Omental fat pad (tissue), 4 donors: Measurements from ENCODE around the gene SCN4B. TPM values are rescaled to one million over a fixed set of nuclear protein-coding genes. Genes with fewer than 3 reads are reported as not detected.

ENCODE experiments used
- ATAC-seq: fragments of 150-250 bp; one replicate; pipeline ENCODE4 v1.9.1; 2016; ENCODE audit warnings: mild to moderate bottlenecking, moderate library complexity; ENCODE audit not compliant: low FRiP score
- DNase-seq: peaks from one replicate; pipeline ENCODE4 v3.0.0-alpha.2; 2019; ENCODE audit warnings: low spot score
- CTCF ChIP-seq, 3 donors: fragments of 450-650 bp; IDR thresholded peaks; one replicate each; pipeline ENCODE4 v1.5.1; 2016 to 2017; ENCODE audit warnings: antibody characterized with exemption in 3 of 3, mild to moderate bottlenecking in 3 of 3, moderate library complexity in 2 of 3
- total RNA-seq, 4 donors: library from RNA; depleted of rRNA; stranded (reverse); fragments of >200 nt; gene quantifications; one replicate each; pipeline ENCODE4 v1.1.0, GENCODE V29; 2016

Gene SCN4B
- total RNA-seq, 4 donors from 2014 or later: 1.1 to 10.2 (median 2.0) TPM

DNA sequence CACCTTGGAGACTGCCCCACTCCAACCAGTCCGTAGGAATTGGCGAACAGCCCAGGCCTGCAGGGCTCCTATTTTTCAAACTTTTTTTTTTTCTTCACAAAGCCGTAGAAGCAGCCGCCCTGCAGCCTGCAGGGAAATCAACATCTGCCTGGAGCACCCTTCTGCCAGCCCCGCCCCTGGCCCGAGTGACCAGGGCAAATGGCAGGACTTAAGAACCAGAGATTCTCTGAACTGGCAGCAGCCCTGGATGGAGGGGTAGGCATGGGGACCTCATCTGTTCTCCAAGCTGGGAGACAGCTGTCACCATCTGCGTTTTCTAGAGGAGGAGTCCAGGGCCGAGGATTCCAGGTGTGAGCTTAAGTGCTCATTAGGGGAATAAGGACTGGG, 18.3 kb upstream of the SCN4B start:
- no peak for TF ChIP-seq CTCF (IDR thresholded peaks at IDR 0.05)
- no peak for ATAC-seq
- no peak for DNase-seq

DNA sequence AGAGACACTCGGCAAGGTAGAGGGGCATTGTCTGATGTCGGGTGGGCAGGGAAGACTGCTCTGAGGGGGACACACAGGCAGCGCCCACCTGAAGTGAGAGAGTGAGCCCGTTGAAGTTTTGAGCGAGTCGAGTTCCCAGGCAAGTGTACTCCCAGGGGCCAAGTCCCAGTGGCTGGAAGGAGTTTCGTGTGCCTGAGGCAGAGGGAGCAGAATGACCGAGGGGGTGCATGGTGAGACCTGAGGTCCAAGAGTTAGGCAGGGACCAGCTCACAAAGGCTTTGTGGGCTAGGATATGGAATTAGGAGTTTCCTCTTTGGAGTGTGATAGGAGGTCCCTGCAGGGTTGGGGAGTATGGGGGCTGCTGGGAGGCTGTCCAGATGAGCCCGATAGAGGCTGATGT, 17.6 kb upstream of the SCN4B start:
- DNase-seq: no peak
- no peak for TF ChIP-seq CTCF (IDR thresholded peaks at IDR 0.05)
- ATAC-seq: no peak

DNA sequence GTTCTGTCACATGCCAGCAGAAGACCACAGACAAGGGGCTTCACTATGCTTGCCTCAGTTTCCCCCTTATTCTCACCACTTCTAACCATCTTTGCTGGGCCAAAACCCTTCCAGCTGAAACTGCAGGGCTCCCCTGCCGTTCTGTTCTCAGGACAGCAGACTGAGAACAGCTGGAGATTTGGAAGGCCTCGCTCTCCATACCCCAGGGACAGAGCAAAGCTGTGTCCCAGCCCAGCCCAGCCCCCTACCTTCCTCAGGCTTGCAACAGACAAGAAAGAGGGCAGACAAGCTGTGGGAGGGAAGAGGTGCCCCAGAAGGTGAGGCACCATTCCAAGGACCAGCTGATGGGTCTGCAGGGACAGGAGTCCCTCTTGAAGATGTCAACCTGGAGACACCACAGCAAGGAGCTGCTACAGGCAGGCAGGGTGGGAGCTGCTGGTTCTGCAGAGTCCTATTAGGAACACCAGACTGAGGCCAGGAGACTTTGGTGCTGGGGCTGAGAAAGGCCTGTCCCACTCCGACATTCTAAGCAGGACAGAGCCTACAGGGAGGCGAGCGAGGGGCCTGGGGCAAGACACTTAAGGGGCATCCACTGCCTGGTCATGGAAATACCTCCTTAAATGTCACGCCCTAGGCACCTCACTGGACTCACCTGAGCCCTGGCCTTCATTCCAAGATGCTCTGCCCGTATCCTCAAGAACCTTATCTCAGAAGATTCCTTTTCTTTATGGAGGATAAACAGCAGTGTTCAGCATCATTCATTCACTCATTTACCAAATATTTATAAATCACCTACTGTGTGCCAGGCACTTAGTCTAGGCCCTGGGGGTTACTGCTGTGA, 16.9 kb upstream of the SCN4B start:
- DNase-seq (no peak), ATAC-seq (no peak)
- TF ChIP-seq CTCF (IDR thresholded peaks at IDR 0.05): no peak

GRCh38 chr11:118168751-118169150, 16.1 kb upstream of the SCN4B start:
- ATAC-seq (no peak), DNase-seq (no peak)
- TF ChIP-seq CTCF (IDR thresholded peaks at IDR 0.05): no peak

DNA sequence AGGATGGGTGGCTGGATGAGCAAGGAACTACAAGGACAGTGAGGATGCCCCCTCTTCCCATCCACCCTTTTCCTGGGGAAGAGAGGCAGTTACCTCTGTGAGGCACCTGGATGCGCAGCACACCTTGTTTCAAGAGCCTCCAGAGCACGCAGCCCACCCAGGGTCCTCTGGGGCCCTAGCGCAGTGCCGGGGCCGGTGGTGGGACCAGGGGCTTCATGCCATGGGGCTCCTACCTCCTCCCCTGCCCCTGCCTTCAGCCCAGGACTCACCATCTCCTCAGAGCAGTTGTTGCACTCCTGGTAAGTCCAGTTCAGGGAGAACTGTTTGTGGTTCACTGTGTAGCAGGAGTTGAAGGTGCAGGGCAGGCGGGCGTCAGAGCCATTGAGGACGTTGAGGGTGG, 15.7 kb upstream of the SCN4B start:
- no peak for DNase-seq
- no peak for ATAC-seq
- TF ChIP-seq CTCF (IDR thresholded peaks at IDR 0.05): no peak

DNA sequence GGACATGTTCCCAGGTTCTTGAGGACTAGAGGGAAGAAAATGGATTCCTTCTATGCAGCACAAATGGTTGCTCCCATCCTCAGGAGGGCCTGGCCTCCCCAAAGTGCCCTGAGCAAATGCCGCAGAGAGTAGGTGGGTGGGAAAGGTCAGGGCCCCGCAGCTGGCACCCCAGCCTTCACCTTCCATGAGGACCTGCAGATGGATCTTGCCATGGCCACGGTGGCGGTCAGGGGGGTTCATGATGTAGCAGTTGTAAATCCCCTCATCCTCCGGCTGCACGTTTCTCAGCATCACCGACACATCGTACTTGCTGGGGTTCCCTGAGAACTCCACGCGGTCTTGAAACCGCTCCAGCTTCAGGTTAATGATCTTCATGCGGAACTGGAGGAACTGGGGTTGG, 15.3 kb upstream of the SCN4B start:
- no peak for DNase-seq
- no peak for TF ChIP-seq CTCF (IDR thresholded peaks at IDR 0.05)
- ATAC-seq: no peak

DNA sequence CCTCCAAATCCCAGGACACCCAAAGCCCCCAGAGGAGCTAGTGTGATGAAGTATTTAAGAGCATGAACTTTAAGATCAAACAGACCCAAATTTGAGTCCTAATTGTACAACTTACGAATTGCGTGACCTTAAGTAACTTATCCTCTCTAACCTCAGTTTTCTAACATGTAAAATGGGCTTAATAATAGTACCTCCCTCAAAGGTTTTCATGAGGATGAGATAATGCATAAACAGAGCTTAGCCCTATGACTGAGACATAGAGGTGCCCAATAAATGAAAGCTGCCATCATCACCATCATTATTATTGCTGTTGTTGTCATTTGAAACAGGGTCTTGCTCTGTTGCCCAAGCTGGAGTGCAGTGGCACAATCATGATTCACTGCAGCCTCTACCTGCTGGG, 14.6 kb upstream of the SCN4B start:
- ATAC-seq: no peak
- no peak for DNase-seq
- no peak for TF ChIP-seq CTCF (IDR thresholded peaks at IDR 0.05)
